Progenitor cell of endocrine pancreas (in vitro differentiated cells): ENCODE results near the gene PCDHGA8. TPM values are rescaled to one million over a fixed set of nuclear protein-coding genes. Genes with fewer than 3 reads are reported as not detected.
"Not testable (repeated sequence)": the region's sequence is repeated elsewhere in the genome, so short reads cannot be mapped to it uniquely, and the experiment has no call there.

ENCODE experiments used
- DNase-seq: peaks from one replicate; pipeline ENCODE4 v3.0.0; 2021; ENCODE audit warnings: low spot score; ENCODE audit not compliant: unreplicated experiment
- H3K27ac Mint-ChIP-seq: 2 replicates; pipeline ENCODE4 v1.8.0; 2021; ENCODE audit warnings: mild to moderate bottlenecking, moderate library complexity, mixed read lengths
- H3K27me3 Mint-ChIP-seq: 2 replicates; pipeline ENCODE4 v1.8.0; 2021; ENCODE audit warnings: mixed read lengths
- H3K36me3 Mint-ChIP-seq: 2 replicates; pipeline ENCODE4 v1.8.0; 2022; ENCODE audit warnings: mixed read lengths; ENCODE audit not compliant: insufficient read depth
- H3K4me1 Mint-ChIP-seq: 2 replicates; pipeline ENCODE4 v1.8.0; 2021; ENCODE audit warnings: low read depth, mixed read lengths
- H3K4me3 Mint-ChIP-seq: 2 replicates; pipeline ENCODE4 v1.8.0; 2021; ENCODE audit warnings: low read depth, mild to moderate bottlenecking, moderate library complexity, mixed read lengths
- H3K9me3 Mint-ChIP-seq: 2 replicates; pipeline ENCODE4 v1.8.0; 2021; ENCODE audit warnings: low read depth, mixed read lengths
- CTCF ChIP-seq: fragments of 200-600 bp; sonication (generic); IDR thresholded peaks from one replicate; pipeline ENCODE4 v1.5.0; 2021; ENCODE audit warnings: antibody characterized with exemption, mild to moderate bottlenecking; ENCODE audit not compliant: unreplicated experiment
- long read RNA-seq: library from polyadenylated mRNA; unstranded; transcript quantifications from one replicate; pipeline ENCODE4 v2.0.0, GENCODE V29; 2020
- total RNA-seq: library from RNA; stranded (reverse); gene quantifications from 2 replicates; pipeline ENCODE4 v1.2.1, GENCODE V29; 2021

Gene PCDHGA8
- total RNA-seq: 1.5 and 1.9 TPM in 2 replicates
- long read RNA-seq: 0 reads

GRCh38 chr5:141392429-141393198 lies at the start of gene PCDHGA8:
TSS of gene PCDHGA8 (plus strand) at chr5:141392633. CDS start at chr5:141392814, 181 bp downstream.
- no peak for TF ChIP-seq CTCF
- no peak for DNase-seq
- H3K4me3 Mint-ChIP-seq: no peak within 1 kb of the TSS
- H3K27me3 Mint-ChIP-seq: no peaks in the 10 kb centered on the region
- H3K27ac Mint-ChIP-seq: peak within 1 kb of the TSS; percentile 33
- peaks cover 52% of the 10 kb centered on the region for H3K9me3 Mint-ChIP-seq
- H3K4me1 Mint-ChIP-seq: no peaks in the 10 kb centered on the region
- H3K36me3 Mint-ChIP-seq: peaks cover 51% of the 10 kb centered on the region

- H3K4me3 Mint-ChIP-seq: no peak overlapping the region
- H3K36me3 Mint-ChIP-seq: peaks cover 12% of the 10 kb centered on the region
- DNase-seq: no peak
- no peak for TF ChIP-seq CTCF
- H3K9me3 Mint-ChIP-seq: peaks cover 43% of the 10 kb centered on the region
- H3K27ac Mint-ChIP-seq: no peak overlapping the region
- H3K4me1 Mint-ChIP-seq: no peaks in the 10 kb centered on the region
- H3K27me3 Mint-ChIP-seq: no peaks in the 10 kb centered on the region
These were observed 49.7 kb upstream of the PCDHGA8 start for GRCh38 chr5:141342773-141343172.

GRCh38 chr5:141343242-141343952 lies 49.0 kb upstream of the PCDHGA8 start, which contains the start of gene PCDHGA3:
TSS of gene PCDHGA3 (plus strand) at chr5:141343829. CDS start at chr5:141344034, 205 bp downstream.
- H3K27ac Mint-ChIP-seq: no peak within 1 kb of the TSS
- peaks cover 37% of the 10 kb centered on the region for H3K9me3 Mint-ChIP-seq
- H3K27me3 Mint-ChIP-seq: no peaks in the 10 kb centered on the region
- DNase-seq: no peak
- no peaks in the 10 kb centered on the region for H3K4me1 Mint-ChIP-seq
- no peak for TF ChIP-seq CTCF
- H3K4me3 Mint-ChIP-seq: peak within 1 kb of the TSS; percentile 49
- H3K36me3 Mint-ChIP-seq: peaks cover 11% of the 10 kb centered on the region

DNA sequence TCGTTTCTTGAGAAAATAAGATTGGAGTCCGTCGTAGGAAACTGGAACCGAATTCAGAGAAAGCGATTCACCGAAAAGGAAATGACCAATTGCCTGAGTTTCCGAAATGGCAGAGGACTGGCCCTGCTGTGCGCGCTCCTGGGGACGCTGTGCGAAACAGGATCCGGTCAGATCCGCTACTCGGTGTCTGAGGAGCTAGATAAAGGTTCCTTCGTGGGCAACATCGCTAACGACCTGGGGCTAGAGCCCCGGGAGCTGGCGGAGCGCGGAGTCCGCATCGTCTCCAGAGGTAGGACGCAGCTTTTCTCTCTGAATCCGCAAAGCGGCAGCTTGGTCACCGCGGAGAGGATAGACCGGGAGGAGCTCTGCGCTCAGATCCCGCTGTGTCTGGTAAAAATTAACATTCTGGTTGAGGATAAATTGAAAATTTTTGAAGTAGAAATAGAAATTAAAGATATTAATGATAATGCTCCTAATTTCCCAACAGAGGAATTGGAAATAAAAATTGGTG lies 48.4 kb upstream of the PCDHGA8 start:
- no peak for DNase-seq
- H3K27ac Mint-ChIP-seq: no peak overlapping the region
- H3K36me3 Mint-ChIP-seq: peaks cover 11% of the 10 kb centered on the region
- no peaks in the 10 kb centered on the region for H3K27me3 Mint-ChIP-seq
- peak overlapping the region; percentile 49 for H3K4me3 Mint-ChIP-seq
- H3K9me3 Mint-ChIP-seq: peaks cover 37% of the 10 kb centered on the region
- H3K4me1 Mint-ChIP-seq: no peaks in the 10 kb centered on the region
- no peak for TF ChIP-seq CTCF

DNA sequence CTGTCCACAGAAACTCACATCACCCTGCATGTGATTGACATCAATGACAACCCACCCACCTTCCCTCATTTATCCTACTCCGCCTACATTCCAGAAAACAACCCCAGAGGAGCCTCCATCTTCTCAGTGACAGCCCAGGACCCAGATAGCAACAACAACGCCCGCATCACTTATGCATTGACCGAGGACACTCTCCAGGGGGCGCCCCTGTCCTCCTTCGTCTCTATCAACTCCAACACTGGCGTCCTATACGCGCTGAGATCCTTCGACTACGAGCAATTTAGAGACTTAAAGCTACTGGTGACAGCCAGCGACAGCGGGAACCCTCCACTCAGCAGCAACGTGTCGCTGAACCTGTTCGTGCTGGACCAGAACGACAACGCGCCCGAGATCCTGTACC lies 47.1 kb upstream of the PCDHGA8 start:
- Mint-ChIP-seq H3K4me1 (no peaks in the 10 kb centered on the region), H3K9me3 (peaks cover 39% of the 10 kb centered on the region), H3K27me3 (no peaks in the 10 kb centered on the region), H3K27ac (no peak overlapping the region), H3K36me3 (peaks cover 8% of the 10 kb centered on the region), H3K4me3 (no peak overlapping the region)
- DNase-seq: no peak
- no peak for TF ChIP-seq CTCF

DNA sequence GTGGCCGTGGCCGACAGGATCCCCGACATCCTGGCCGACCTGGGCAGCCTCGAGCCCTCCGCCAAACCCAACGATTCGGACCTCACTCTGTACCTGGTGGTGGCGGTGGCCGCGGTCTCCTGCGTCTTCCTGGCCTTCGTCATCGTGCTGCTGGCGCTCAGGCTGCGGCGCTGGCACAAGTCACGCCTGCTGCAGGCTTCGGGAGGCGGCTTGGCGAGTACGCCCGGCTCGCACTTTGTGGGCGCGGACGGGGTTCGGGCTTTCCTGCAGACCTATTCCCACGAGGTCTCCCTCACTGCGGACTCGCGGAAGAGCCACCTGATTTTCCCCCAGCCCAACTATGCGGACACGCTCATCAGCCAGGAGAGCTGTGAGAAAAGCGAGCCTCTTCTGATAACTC lies 46.4 kb upstream of the PCDHGA8 start:
- H3K4me3 Mint-ChIP-seq, DNase-seq, H3K36me3 Mint-ChIP-seq, H3K4me1 Mint-ChIP-seq, H3K27me3 Mint-ChIP-seq, H3K27ac Mint-ChIP-seq: not testable (repeated sequence)
- peaks cover 40% of the 10 kb centered on the region for H3K9me3 Mint-ChIP-seq
